Kasumi-1 (cell line): ENCODE data around the gene FOXP1.

Source experiments
- DNase-seq, 2 experiments: peaks; one replicate each; lab custom pipeline; 2025; lab: John Stamatoyannopoulos, UW

FOXP1 gene

DNA sequence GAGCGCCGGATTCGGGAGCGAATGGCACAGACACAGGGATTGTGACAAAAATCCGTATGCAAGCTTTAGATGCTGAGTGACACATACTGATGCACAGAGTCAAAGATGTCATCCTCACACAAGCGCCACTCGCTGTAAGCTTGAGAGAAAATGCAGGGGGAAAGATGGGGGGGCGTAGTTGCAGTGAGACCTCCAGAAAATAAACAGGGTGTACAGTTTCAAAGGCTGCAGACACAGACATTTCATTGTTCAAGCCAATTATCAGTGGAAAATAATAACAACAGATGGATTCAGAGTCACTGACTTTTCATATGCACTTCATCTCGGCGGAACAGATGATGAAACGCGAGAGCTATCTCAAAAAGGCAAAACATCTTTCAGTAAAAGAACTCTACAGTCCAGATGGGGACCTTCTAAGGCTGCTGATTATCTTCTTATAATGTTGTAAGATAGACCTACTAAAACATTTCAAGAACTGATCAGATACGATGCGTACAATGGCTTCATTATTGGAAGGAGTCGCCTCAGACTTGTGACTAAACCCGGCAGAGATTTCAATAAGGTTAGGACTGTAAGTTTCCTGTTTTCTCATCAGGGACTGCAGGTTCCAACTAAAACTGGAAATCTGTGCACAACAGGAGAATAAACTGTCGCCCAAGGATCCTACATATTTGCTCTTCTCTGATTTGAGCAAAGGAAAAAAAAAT is 275.4 kb downstream of the FOXP1 start:
- no peak for DNase-seq

DNA sequence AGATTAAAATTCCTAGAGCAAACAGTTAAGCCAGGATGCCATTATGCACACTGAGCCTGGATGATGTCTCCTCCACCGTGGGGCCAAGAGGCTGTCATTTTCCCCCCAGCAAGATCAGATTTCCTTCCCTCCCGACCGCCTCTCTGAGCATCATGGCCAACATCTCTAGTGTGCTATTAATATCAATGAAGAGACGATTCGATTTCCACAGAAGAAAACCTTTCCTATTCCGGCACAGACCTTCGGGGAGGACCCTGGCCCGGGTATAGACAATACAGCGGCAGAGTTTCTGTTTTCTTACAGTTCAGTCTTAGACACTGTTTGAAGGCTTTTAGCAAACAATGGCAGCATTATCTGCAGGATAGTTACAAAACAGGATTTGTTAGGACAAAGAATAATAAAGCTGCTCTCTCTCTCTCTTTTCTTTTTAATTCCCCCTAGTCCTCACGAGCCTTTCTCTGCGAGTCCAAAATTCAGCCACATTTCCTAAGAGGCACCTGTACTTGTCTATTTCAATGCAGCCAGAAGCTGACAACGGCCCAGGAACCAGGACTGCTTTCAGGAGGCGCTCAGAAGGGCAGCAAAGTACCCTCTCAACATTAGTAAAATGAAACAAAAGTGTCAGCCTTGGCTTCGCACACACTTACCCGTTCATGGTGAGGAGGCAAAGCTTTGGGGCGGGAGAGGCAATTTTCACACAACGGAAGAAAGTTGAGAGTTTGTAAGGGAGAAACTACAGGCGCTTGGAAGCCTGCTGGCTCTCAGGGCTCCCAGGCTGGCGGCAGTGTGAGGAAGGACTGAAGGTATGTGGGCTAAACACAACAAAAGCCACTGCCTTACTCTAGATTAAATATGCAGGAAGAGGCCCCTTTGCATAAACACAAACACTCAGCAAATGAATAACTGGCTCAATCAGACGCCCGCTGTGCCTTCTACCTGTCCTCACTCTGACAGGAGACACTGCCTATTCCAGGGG is 278.0 kb downstream of the FOXP1 start:
- peak; percentile 50 to 64 for DNase-seq

- DNase-seq = peak; percentile 27 to 34
Measured at GRCh38 chr3:71304684-71305083, 278.8 kb downstream of the FOXP1 start.

- no peak for DNase-seq
Measured at GRCh38 chr3:71304247-71304646, 279.3 kb downstream of the FOXP1 start.

DNA sequence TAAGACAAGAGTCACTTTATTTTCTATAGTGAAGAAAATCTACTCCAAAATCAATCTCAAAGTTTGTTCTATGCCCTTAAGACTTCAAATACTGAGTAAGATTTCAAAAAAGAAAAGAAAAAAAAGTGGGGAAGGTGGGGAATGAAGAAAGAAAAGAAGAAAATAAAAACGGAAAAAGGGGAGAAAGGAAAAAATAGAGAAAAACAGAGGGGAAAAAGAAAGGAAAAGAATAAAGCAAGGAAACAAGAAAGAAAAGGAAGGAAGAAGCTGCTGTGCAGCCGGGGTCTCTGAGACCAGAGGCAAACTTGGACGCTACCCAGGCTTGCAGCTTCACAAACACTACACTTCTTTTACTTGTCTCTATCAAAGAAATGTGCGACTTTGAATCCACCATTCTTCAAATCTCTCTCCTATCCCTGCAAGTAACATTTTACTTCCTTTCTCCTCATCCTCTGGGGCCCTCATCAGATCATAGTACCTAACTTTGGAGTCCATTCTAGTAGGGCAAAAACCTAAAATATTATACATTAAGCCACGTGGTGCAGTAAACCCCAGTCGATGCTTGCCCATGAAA is 279.8 kb downstream of the FOXP1 start:
- peak in 1 of 2 experiments; percentile 17 for DNase-seq

DNA sequence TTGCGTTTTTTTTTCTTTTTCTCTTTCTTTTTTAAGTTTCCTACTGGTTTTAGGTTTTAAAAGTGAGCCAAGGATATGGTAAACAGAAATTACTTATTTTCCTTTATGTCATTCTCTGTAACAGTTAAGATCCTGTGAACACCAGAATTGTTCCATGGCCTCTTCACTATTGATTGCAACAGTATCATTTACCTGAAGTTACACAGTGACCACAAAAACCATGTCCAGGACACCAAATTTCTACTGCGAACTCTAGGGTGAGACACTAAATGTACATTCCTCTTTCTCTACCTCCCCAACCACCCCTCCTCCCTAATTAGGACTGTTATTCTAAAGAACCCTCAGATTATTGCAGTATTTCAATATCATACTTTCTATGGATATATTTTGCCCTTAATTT is 280.9 kb downstream of the FOXP1 start:
- DNase-seq = no peak

DNA sequence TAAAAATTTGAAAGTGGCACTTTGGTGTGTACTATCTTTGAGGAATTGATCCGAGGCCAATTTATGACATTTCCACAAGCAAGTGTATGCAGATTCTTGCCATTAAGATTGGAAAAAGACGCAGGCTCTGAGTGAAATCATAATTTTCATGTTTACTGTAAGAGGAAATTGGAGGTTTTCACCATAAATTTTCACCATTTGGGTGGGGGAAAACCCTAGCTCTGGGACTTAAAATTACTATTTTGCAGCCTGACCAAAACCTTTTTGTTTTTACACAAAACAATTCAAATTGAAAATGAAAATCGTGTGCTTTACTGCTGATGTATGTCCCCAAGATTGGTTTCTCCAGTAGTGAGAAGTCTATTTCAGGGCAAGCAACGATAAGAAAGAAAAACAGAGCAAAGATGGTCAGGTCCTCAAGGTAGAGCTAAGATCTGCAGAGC is 282.6 kb downstream of the FOXP1 start:
- no peak for DNase-seq

DNA sequence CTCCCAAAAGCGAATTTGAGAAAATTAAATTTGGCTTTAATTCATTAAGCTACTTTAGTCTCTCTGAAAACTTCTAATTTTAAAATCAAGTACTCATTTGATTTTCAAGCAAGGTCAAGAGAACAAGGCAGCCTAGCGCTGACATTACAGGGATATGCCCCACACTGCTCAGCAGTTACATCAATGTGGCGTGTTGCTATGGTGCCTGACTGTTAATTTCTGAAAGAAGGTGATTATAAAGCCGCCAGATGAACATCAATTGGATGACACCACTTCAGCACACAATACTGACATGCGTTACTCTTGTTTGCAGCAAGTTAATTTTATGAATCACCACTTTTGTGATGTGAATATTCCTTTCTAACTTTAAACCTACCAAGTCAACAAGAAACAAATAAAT is 284.4 kb downstream of the FOXP1 start:
- DNase-seq = no peak

- DNase-seq = no peak
Measured at GRCh38 chr3:71294919-71295318, 288.6 kb downstream of the FOXP1 start.

DNA sequence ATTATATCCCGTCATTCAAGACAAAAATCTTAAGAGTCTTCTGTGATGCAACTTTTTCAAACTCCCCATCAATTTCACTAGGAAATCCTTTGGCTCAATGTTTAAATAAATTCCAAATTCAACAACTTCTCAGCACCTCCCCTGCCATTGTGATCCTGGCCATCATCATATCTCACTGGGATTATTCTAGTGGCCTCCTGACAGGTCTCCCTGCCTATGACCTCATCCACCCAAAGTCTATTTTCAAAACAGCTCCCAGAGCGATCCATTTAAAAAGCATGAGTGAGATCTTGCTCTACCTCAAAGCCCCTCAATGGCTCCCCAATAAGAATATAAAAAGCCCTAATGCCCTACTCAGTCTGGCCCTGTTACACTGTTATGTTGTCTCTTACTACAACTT is 293.2 kb downstream of the FOXP1 start:
- no peak for DNase-seq

DNA sequence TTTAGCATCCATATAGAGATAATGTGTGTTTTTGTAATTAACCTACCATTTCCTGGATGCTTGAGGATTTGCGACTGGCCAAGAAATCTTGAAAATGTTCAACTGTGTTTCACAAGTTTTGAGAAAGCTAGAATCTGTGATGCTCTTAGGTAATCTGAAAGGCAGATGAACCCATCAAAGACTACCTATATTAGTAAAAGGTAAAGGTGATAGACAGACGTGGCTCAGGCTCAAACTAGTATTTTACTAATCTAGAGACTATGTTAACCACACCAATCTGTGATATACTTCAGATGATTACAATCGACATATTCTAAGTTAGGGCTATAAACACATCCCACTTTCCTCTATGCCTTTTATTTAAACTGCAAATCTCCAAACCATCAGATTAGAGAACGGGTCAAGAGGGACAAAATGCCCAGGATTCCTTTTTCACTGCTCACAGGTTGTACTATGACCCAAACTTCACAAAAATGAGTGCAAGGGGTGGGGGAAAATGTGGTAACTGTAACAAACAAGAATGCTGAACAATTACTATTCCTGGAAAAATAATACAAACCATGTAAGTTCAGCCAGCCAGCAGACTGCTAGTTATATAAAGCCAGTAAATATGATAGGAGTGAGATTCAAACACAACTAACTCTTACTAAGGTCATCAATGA is 295.1 kb downstream of the FOXP1 start:
- no peak for DNase-seq

DNA sequence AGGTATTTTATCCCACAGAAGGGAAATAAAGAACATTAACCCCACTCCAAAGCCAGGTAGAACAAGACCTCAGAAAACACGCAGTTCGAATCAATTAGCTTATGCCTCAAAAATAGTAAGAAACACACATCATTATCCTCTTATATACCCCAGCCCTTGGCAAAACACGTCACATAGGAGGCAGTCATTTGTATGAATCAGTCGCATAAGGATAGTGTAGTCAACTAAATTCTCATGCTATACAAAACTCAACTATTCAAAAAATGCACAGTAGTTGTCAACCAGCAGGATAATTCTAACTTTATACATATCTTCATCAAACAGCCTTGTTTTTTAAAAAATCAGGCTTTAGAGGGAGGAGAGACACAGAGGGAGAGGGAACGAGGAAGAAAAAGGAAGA is 298.4 kb downstream of the FOXP1 start:
- no peak for DNase-seq

DNA sequence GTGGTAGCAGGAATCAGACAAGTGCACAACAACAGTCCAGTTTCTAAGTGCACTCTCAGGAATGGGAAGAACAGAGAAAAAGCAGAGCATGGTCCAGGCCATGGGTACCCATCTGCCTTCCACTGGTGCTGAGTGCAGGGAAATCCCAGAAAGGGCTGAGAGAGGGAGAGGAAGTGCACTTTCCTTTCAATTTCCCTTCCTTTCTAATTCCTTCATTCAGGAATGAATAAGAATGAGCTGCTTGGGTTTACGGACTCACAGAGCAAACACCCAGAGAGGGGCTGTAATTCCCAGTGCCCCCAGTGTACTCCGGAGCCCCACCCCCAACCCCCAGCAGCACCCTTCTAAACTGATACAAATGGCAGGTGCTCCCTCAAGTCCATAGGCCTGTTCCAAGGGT is 300.6 kb downstream of the FOXP1 start:
- no peak for DNase-seq

- DNase-seq = no peak
Measured at GRCh38 chr3:71281280-71281679, 302.2 kb downstream of the FOXP1 start.

GRCh38 chr3:71277341-71277740 is 306.2 kb downstream of the FOXP1 start:
- DNase-seq = no peak

- DNase-seq = no peak
Measured at GRCh38 chr3:71276531-71276930, 307.0 kb downstream of the FOXP1 start.

- DNase-seq = no peak
Measured at GRCh38 chr3:71273453-71273852, 310.1 kb downstream of the FOXP1 start.

DNA sequence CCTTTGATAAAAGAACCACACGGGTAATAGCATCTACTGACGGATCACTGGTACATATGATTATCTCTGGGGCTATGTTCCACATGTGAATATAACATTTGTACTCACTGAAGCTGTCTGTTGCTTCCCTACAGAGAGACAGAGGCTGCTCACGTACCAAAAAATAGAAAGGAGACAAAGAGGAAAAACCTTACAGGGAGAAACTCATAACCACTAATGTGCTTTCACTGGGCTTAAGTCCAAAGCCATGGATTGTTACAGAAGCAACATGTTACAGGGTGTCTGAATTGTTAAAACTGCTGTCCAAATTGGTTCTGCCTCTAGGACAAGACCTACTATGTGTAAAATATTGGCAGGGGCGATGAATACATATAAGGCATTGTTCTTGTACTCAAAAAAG is 311.9 kb downstream of the FOXP1 start:
- DNase-seq = no peak

- DNase-seq = no peak
Measured at GRCh38 chr3:71269906-71270305, 313.6 kb downstream of the FOXP1 start.

- no peak for DNase-seq
Measured at GRCh38 chr3:71268462-71268999, 315.0 kb downstream of the FOXP1 start.

DNA sequence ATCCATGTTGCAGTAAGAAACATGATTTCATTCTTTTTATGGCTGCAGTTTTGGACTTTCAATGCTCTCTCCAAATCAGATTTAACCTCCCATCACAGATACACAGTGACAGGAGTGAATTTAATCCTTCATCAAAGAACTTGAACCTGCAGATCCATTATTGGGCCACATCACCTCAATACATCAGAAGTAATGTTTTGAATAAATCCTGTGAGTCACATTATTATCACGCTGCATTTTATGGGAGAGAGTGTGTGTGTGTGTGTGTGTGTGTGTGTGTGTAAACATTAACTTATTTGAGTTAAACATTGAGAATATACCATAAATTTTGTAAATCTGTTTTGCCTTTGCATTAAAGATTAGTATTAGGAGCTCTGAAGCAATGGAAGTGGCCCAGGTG is 316.7 kb downstream of the FOXP1 start:
- DNase-seq = no peak

DNA sequence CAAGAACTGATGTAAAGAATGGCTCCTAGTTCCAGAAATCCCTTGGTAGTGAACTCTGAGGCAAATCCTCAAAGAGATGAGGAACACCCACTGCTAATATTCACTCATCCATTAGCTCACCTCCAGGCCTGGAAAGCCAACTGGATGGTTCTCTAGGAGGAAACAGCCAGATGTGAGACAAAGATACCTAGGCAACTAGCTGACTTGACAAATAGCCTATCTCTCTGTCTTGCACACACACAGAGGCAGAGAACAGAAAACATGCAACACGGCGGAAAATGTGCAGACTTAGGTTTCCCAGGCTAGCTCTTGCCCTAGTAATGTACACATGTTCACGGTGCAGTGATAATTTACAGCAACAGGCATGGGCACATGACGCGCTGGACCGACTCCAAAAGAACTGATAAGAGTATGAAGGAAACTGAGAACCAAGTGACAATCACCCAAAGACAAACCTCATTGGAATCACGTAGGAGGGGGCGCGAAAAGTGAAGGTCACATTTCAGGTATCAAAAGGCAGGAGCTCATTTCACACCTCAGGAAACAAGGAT is 318.1 kb downstream of the FOXP1 start:
- DNase-seq = no peak
